HG03378 (cell line): ENCODE results near the gene COQ7.

Source experiments
- ATAC-seq: cut with Tn5 transposase; IDR thresholded peaks from one replicate; pipeline ENCODE4 v1.9.1; 2021; ENCODE audit warnings: mild to moderate bottlenecking, moderate library complexity; ENCODE audit not compliant: unreplicated experiment

The COQ7 gene

DNA sequence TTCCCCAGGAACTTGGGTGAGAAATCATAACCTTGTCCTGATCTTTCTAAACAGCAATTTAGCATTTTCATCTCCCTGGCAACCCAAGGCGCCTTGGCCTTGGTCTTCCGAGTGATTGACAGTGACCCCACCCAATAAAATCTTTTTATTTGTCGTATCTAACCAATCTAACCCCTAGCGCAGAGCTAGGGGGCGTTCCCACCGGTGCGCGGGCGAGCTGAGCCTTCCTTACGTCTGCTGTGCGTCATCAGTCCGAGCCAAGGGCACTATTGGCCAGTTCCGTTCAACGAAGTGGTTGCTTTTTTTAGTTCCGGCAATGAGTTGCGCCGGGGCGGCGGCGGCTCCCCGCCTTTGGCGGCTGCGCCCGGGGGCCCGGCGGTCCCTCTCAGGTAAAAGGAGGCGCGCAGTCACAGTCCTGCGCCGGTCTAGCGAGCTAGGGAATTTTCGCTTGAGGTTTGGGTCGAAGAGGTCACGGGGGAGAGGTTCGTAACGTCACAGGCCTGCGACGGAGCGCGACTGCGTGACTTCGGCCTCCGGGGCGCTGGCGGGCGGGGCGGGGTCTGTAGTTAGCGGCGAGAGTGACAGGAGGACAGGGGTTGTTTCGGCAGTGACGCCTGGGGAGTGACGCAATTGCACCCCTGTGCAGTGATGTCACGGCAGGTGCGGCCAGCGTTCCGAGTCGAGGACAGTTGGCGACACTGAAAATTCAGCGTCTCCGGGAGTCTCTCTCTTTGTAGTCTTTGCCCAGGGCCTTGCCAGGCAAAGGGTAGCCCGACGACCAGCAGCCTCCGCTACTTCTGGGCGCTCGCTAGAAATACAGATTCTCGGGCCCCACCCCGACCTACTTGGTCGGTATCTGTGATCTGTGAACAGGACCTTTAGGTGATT, at the start of gene COQ7:
Gene COQ7 (plus strand): TSS at position 266 of the 888 bp plus-strand sequence. CDS start 51 bp downstream, at position 317.
- peak; percentile 88 for ATAC-seq

- no peak for ATAC-seq
These were observed 46.7 kb upstream of the COQ7 start for GRCh38 chr16:19020689-19021088.

DNA sequence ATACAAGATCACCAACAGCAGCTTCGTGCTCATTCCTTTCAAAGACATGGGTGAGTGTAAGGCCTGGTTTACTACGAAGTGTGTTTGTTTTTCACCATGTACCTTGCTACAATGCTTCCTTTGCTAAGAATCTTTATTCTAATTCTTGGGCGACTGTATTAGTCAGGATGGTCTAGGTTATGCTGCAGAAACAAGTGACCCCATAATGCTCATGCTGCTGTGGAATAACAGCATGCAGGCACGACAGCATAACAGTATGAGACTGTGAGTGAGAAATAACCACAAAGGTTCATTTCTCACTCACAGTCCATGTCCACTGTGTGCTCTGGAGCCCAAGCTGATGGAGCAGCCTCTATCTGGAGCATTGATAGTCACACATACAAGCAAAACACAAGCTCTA, 45.7 kb upstream of the COQ7 start:
- ATAC-seq, result no peak

DNA sequence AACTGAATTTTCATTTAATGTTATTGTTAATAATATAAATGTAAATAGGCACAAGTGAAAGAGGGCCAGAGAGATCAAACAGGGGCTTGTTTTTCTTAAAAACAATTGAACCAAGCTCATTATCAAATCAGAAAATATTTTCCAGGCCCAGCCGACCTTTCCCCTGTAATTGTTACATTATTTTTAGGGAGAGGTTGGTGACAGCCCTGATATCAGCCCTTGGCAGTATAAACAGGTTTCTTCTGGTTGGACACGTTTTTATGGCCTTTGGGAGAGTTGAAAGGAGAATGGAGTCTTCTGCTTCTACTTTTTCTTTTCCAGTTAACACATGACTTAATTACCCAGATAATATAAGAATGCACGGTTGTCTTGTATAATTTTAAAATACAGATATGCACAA, 40.0 kb upstream of the COQ7 start:
- no peak for ATAC-seq

- ATAC-seq, result no peak
These were observed 37.4 kb upstream of the COQ7 start for GRCh38 chr16:19029980-19030379.

- no peak for ATAC-seq
These were observed 35.7 kb upstream of the COQ7 start for GRCh38 chr16:19031738-19032137.

- ATAC-seq, result no peak
These were observed 33.7 kb upstream of the COQ7 start for GRCh38 chr16:19033761-19034160.

DNA sequence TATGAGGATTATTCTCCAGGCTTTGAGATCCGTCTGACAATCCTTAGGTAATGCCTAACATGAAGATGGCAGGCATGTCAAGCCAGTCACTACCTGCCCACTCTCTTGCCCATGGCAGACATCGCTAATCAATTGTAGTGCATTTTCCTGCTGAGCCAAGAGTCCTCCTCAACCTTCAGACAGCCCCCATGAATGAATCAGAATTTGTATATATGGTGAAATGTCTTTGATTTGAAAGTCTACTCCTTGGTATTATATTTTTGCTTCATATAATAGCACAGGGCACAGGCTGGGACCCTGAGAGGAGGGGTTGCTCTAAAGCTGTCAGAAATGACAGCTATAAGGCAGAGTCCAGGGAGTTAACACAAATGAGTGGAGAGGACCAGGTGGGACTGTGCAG, 27.0 kb upstream of the COQ7 start:
- ATAC-seq, result no peak

DNA sequence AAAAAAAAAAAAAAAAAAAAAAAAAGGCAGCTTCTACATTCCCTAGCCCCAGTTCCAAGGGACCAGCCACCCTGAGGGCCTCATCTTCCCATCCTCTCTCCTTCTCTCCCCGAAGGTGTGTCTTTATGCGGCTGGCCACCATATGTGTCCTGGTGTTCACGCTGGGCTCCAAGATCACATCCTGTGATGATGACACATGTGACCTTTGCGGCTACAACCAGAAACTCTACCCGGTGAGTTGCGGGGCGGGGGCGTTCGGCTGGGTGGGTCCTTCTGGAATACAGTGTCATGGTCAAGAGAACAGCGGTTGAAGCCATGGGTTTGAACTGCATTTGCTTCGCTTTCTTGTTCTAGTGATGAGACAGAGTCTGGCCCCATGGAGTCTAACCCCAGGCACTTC, 22.6 kb upstream of the COQ7 start:
- ATAC-seq, result no peak

GRCh38 chr16:19046062-19046461, 21.4 kb upstream of the COQ7 start:
- ATAC-seq, result no peak

- no peak for ATAC-seq
These were observed 4.7 kb upstream of the COQ7 start for GRCh38 chr16:19062706-19063105.

- no peak for ATAC-seq
These were observed 446 bp upstream of the COQ7 start for GRCh38 chr16:19066988-19067348.

DNA sequence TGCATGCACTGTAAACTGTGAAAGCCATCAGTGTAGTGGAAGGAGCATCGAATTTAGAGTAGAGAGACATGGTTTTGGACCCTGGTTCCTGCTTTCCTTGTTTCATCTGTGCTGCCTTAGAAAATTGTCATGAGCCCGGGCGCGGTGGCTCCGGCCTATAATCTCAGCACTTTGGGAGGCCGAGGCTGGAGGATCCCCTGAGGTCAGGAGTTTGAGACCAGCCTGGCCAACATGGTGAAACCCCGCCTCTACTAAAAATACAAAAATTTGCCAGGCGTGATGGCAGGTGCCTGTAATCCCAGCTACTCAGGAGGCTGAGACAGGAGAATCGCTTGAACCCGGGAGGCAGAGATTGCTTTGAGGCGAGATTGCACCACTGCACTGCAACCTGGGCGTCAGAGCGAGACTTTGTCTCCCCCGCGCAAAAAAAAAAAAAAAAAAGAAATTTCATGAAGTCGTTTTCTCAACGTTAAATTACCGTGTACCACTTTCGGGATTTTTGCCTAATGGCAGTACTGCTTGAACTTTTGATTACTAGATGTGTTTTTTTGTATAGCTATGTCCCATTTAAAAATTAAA, 912 bp downstream of the COQ7 start:
- no peak for ATAC-seq

DNA sequence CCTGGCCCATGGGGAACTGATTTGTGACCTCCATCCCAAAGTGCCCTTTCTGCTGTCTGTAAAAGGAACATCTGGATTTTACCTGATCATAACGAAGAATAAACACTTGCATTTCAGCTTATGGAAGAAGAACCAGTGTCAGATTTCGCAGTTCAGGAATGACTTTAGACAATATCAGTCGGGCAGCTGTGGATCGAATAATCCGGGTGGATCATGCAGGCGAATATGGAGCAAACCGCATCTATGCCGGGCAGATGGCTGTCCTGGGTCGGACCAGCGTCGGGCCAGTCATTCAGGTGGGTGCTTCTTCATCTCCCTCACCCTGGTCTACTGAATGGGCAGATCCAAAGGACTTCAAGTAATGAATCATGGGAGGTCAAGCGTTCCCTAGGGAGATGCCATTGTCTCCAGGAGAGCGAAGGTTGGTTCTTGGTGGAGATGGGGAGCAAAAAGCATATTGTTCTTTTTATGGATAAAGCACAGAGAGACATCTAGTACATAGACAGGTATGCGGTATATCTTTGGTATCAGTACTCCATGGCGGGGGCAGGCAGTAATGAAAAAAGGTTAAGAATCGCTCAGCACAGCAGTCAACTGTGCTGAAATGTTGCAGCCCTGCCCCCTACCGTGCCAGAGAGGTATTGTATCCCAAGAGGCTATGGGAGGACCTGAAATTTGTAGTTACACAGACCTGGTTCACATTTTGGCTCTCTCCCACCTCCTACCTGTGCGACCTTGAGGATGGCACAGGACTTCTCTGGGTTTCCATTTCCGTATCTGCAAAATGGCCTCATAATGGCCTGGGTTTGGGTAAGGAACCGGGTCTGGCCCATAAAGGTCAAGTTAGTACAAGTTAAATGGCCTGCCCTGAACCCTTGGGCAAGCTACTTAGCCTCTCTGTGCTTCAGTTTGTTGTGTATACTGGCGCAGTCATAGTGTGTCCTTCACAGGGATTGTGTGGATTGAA, 4.7 kb downstream of the COQ7 start:
- ATAC-seq, result no peak

DNA sequence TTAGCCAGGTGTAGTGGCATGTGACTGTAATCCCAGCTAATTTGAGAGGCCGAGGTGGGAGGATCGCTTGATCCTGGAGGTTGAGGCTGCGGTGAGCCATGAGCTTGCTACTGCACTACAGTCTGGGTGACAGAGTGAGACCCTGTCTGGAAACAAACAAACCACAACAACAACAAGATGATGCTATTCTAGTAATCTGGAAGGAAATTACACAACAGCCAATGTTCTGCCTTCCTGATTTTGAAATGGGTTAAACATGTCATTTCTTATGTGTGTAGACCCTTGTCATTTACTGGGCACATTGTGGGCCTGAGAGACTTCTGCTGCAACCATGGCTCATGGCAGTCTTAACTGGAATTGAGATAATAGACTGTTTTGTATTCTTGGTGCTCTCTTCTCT, 5.9 kb downstream of the COQ7 start:
- no peak for ATAC-seq

GRCh38 chr16:19073863-19074262, 6.4 kb downstream of the COQ7 start:
- ATAC-seq, result no peak

- ATAC-seq, result no peak
These were observed 8.1 kb downstream of the COQ7 start for GRCh38 chr16:19075511-19075910.

- ATAC-seq, result no peak
These were observed 10.5 kb downstream of the COQ7 start for GRCh38 chr16:19077879-19078278.

DNA sequence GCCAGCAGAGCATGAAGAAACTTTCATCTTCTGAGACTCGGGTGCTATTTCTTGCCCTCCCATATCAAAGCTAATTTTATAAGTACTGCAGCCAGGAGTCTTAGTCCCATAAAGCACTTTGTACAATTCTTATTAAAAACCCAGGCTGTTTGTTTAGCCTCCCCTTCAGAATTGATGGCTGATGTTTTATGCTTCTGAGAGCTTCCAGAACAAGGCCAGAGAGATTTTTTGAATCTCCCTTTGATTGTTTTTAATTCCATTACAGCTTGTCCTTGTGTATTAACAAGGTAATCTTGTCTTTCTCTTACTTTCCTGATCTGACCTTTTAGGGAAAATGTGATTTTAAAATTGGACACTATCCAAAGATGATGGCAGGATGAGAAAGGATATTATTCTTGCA, 16.3 kb downstream of the COQ7 start:
- no peak for ATAC-seq

GRCh38 chr16:19084139-19084538, 16.7 kb downstream of the COQ7 start:
- ATAC-seq, result no peak

DNA sequence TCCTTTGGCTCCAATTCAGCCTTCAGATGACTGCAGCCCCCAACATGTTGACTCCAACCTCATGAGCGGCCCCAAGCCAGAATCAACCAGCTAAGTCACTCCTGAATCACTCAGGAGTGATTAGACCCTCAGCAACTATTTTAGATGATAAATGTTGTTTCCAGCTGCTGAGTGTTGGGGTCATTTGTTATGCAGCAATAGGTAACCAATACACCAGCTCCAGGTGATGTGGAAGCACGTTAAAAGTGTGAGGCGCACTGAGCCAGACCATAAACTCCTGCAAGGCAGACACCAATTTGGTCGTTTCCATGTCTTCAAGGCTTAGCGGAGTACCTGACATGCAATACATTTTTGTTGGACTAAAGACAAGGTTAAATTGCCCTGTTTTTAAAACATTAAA, 17.5 kb downstream of the COQ7 start:
- no peak for ATAC-seq
